ENCODE results near the gene TMEM106B. TPM values are rescaled to one million over a fixed set of nuclear protein-coding genes. Genes with fewer than 3 reads are reported as not detected.

TMEM106B gene
- total RNA-seq, 1 experiment from 2014 or later = 33.1 TPM

GRCh38 chr7:12226756-12227155, 15.7 kb downstream of the TMEM106B start:
- intact Hi-C loops (cut with micrococcal nuclease) = no loop called here
- no peak for TF ChIP-seq REST (IDR thresholded peaks at IDR 0.05; ENCODE audit: low read depth)
- TF ChIP-seq EZH2 (IDR thresholded peaks at IDR 0.05) = no peak
- TF ChIP-seq EZH2phosphoT487 (IDR thresholded peaks at IDR 0.05; ENCODE audit: borderline replicate concordance) = no peak
- no peaks in the 10 kb centered on the region for H3K27me3 ChIP-seq (ENCODE audit: insufficient read depth, low read length)
- no peaks in the 10 kb centered on the region for H3K4me1 ChIP-seq (ENCODE audit: control insufficient read depth in 1 of 2, insufficient read depth in 2 of 2, low read length in 2 of 2)
- no peaks in the 10 kb centered on the region for H4K20me1 ChIP-seq (ENCODE audit: insufficient read depth)
- no peaks in the 10 kb centered on the region; the same call in 1 of the 2 replicates for H3K9me2 ChIP-seq (ENCODE audit: insufficient read depth)
- no peaks in the 10 kb centered on the region for H3K36me3 ChIP-seq (ENCODE audit: control insufficient read depth in 1 of 2, insufficient read depth in 2 of 2, low read length in 2 of 2)
- H2AFZ ChIP-seq (ENCODE audit: low read depth, low read length, poor library complexity, severe bottlenecking) = no peak overlapping the region
- no peak for ATAC-seq
- ChIA-PET RAD21 (ENCODE audit: low non-redundant PET in 1 of 2, low total read pairs in 2 of 2, uncharacterized antibody in 2 of 2, unreplicated experiment in 2 of 2) (no interaction called here), POLR2A (no interaction called here), CTCF (no interaction called here)
- no peak for DNase-seq (ENCODE audit: low read depth, low spot score)
- BruUV-seq (replicated peaks) = no TSS peak
- H3K79me2 ChIP-seq (ENCODE audit: insufficient read depth, low read length) = peaks cover 6% of the 10 kb centered on the region; the same call in 1 of the 2 replicates
- H3K27ac ChIP-seq (ENCODE audit: low read depth, low read length) = no peak overlapping the region
- no peak overlapping the region for H3K4me2 ChIP-seq (ENCODE audit: low read length)
- no peaks in the 10 kb centered on the region for H3K9me3 ChIP-seq (ENCODE audit: control insufficient read depth in 1 of 2, insufficient read depth in 1 of 2, low read depth in 1 of 2, low read length in 2 of 2)
- H3K4me3 ChIP-seq (replicated peaks in 1 of 2; ENCODE audit: low read depth in 1 of 2, low read length in 2 of 2) = no peak overlapping the region
- H3K9ac ChIP-seq (ENCODE audit: low read length) = no peak overlapping the region

GRCh38 chr7:12228024-12228423, 16.9 kb downstream of the TMEM106B start:
- no peak overlapping the region for H3K27ac ChIP-seq (ENCODE audit: low read depth, low read length)
- no peak overlapping the region for H2AFZ ChIP-seq (ENCODE audit: low read depth, low read length, poor library complexity, severe bottlenecking)
- RAD21 ChIA-PET (ENCODE audit: low non-redundant PET in 1 of 2, low total read pairs in 2 of 2, uncharacterized antibody in 2 of 2, unreplicated experiment in 2 of 2) = no interaction called here
- no peak overlapping the region for H3K4me3 ChIP-seq (replicated peaks in 1 of 2; ENCODE audit: low read depth in 1 of 2, low read length in 2 of 2)
- no peaks in the 10 kb centered on the region; a peak in 1 of 4 replicates for H3K36me3 ChIP-seq (ENCODE audit: control insufficient read depth in 1 of 2, insufficient read depth in 2 of 2, low read length in 2 of 2)
- no peaks in the 10 kb centered on the region for H4K20me1 ChIP-seq (ENCODE audit: insufficient read depth)
- H3K9me3 ChIP-seq (ENCODE audit: control insufficient read depth in 1 of 2, insufficient read depth in 1 of 2, low read depth in 1 of 2, low read length in 2 of 2) = no peaks in the 10 kb centered on the region
- H3K4me2 ChIP-seq (ENCODE audit: low read length) = no peak overlapping the region
- intact Hi-C loops (cut with micrococcal nuclease) = no loop called here
- H3K79me2 ChIP-seq (ENCODE audit: insufficient read depth, low read length) = peaks cover 6% of the 10 kb centered on the region; the same call in 1 of the 2 replicates
- H3K27me3 ChIP-seq (ENCODE audit: insufficient read depth, low read length) = no peaks in the 10 kb centered on the region
- H3K9me2 ChIP-seq (ENCODE audit: insufficient read depth) = no peaks in the 10 kb centered on the region; the same call in 1 of the 2 replicates
- no peak for ATAC-seq
- no peak for DNase-seq (ENCODE audit: low read depth, low spot score)
- BruUV-seq (replicated peaks) = no TSS peak
- H3K9ac ChIP-seq (ENCODE audit: low read length) = no peak overlapping the region
- CTCF ChIA-PET = no interaction called here
- POLR2A ChIA-PET = no interaction called here
- H3K4me1 ChIP-seq (ENCODE audit: control insufficient read depth in 1 of 2, insufficient read depth in 2 of 2, low read length in 2 of 2) = no peaks in the 10 kb centered on the region
- TF ChIP-seq ATF3 (IDR thresholded peaks at IDR 0.05) (no peak), MAX (IDR thresholded peaks at IDR 0.05) (no peak), SRF (IDR thresholded peaks at IDR 0.05; ENCODE audit: low read depth) (no peak), JUND (IDR thresholded peaks at IDR 0.05) (no peak), CEBPB (IDR thresholded peaks at IDR 0.05; ENCODE audit: low read depth) (no peak), CTCF (IDR thresholded peaks at IDR 0.05 in 2 of 3, conservative IDR thresholded peaks at IDR 0.05 in 1 of 3; ENCODE audit: borderline replicate concordance in 1 of 3, insufficient read depth in 1 of 3, low read depth in 2 of 3, low read length in 2 of 3) (no peak), YY1 (IDR thresholded peaks at IDR 0.05; ENCODE audit: extremely low read depth, insufficient replicate concordance, low read depth, low read length) (no peak), ELF1 (IDR thresholded peaks at IDR 0.05; ENCODE audit: borderline replicate concordance, low read depth) (no peak), ZFX (IDR thresholded peaks at IDR 0.05) (no peak), EZH2phosphoT487 (IDR thresholded peaks at IDR 0.05; ENCODE audit: borderline replicate concordance) (no peak), SP1 (IDR thresholded peaks at IDR 0.05; ENCODE audit: low read depth) (no peak), EZH2 (IDR thresholded peaks at IDR 0.05) (no peak), RAD21 (IDR thresholded peaks at IDR 0.05; ENCODE audit: low read depth) (no peak), ZNF274 (IDR thresholded peaks at IDR 0.05; ENCODE audit: low read depth, low read length) (no peak), TCF7L2 (IDR thresholded peaks at IDR 0.05; ENCODE audit: borderline replicate concordance, extremely low read depth, insufficient read depth, insufficient read length) (no peak), POLR2A (IDR thresholded peaks at IDR 0.05; ENCODE audit: borderline replicate concordance, extremely low read depth, insufficient read depth, insufficient read length) (no peak)

Data from HCT116 (cell line).